GM19025 (cell line): ENCODE results near the gene CASP12.
"Not testable (repeated sequence)": the region's sequence is repeated elsewhere in the genome, so short reads cannot be mapped to it uniquely, and the experiment has no call there.

ENCODE experiments used
- ATAC-seq: cut with Tn5 transposase; IDR thresholded peaks from one replicate; pipeline ENCODE4 v1.9.1; 2021; ENCODE audit warnings: mild to moderate bottlenecking, low read depth, moderate library complexity; ENCODE audit not compliant: unreplicated experiment

Gene CASP12

DNA sequence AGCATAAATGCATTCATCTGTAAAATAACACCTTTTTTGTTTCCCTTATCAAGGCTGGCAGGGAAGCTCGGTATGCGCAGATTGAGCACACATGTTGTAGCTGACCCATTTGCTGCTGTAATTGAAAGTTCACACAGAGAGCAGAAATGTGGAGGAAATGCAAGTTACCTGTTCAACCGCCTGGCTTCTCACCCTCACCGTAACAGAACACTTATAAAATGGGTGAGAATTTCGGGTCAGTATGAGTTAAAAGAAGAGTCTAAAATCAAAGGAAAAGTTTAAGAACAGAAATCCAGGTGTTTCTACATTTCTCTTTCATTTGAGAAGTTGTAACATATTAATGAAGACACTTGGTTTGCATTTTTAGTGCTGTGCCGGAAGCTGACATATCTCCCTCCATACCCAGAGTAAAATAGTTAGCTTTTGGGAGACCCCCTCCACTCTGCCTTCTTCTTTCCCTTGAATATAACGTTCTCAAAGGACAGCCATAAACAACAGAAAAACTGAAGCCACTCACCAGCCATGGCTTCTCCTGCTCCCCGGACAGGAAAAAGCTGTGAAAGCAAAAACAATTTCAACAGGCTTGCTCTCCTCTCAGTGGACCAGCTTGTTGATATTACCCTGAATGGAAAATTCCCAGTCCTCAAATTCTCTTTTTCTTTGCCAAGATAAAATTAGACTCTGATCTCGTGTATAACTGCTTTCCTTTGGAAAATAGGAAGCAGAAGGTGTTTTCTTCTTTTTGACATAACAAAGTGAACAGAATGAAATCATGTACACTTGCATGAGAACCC lies at the start of gene CASP12:
CASP12 (minus strand) TSS at position 570 of the 794 bp plus-strand sequence.
- ATAC-seq = peak; percentile 85

DNA sequence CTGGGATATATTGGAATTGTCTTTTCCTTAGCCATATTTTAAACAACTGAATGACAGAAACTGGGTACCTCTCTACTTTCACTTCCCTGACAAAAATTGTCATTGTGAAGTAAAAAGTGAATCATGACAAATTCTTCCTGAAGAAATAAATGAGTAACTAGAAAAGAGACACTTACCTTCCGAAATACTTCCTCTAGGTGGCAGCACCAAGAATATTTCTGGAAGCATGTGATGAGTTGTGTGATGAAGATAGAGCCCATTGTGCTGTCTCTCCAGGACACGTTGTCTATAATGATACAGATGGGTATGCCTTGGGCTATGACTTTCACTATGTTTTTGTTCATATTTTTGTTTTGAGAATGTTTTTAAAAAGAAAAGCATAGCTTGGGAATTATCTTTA lies 48.6 kb upstream of the CASP12 start:
- ATAC-seq = peak; percentile 85

DNA sequence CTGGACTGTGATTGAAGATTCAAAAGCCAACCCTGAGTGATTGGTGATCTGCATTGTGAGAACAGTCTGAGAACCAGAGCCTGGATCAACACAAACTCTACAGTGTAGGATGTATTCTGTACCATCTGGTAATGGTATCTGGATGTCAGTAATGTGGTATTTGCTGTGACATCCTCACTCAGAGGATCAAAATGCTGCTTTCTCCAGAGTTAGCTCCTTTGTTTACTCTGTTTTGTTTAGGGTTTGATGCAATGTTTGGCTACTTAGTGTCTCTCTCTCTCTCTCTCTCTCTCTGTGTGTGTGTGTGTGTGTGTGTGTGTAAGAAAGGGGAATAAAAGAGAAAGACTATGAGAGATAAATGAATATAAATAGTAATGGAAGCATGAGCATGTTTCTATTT lies 45.8 kb upstream of the CASP12 start:
- ATAC-seq = no peak

DNA sequence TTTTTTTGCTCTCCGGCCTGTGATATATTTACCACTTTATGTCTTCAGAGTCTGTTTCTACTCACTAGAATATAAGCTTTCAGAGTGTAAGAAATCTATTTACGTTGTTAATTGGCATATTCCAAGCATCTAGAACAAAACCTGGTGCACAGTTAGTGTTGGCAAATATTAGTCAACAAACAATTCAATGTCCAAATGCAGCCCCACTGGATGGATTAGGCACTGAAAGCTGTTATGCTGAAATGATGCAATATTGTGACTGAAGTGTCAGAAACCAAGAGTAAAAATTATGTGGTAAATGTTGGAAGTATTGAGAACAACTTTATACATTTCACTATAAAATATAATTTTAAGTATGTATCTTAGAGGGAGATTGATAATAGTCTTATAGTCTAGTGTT lies 45.3 kb upstream of the CASP12 start:
- ATAC-seq = no peak

DNA sequence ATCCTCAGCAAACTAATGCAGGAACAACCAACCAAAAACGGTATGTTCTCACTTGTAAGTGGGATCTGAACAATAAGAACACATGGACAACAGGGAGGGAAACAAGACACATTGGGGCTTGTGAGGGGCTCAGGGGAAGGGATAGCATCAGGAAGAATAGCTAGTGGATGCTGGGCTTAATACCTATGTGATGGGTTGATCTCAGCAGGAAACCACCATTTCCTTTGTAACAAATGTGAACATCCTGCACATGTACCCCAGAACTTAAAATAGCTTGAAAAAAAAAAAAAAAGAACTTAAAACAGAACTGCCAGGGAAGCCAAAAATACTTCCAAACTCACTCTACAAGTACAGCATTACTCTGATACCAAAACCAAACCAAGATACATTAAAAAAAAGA lies 36.3 kb upstream of the CASP12 start:
- no peak for ATAC-seq

DNA sequence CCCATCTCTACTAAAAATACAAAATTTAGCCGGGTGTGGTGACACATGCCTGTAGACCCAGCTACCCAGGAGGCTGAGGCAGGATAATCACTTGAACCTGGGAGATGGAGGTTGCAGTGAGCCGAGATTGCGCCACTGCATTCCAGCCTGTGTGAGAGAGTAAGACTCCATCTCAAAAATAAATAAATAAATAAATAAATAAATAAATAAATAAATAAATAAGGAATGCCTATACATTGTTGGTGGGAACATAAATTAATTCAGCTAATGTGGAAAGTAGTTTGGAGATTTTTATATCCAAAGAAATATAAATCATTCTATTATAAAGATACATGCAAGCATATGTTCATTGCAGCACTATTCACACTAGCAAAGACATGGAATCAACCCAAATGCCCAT lies 35.8 kb upstream of the CASP12 start:
- ATAC-seq = not testable (repeated sequence)

DNA sequence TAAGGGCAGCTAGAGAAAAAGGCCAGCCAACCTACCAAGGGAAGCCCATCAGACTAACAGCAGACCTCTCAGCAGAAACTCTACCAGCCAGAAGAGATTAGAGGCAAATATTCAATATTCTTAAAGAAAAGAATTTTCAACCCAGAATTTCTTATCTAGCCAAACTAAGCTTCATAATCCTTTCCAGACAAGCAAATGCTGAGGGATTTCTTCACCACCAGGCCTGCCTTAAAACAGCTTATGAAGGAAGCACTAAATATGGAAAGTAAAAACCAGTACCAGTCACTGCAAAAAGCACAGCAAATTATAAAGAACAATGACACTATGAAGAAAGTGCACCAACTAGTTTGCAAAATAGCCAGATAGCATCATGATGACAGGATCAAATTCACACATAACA lies 30.6 kb upstream of the CASP12 start:
- ATAC-seq = no peak

DNA sequence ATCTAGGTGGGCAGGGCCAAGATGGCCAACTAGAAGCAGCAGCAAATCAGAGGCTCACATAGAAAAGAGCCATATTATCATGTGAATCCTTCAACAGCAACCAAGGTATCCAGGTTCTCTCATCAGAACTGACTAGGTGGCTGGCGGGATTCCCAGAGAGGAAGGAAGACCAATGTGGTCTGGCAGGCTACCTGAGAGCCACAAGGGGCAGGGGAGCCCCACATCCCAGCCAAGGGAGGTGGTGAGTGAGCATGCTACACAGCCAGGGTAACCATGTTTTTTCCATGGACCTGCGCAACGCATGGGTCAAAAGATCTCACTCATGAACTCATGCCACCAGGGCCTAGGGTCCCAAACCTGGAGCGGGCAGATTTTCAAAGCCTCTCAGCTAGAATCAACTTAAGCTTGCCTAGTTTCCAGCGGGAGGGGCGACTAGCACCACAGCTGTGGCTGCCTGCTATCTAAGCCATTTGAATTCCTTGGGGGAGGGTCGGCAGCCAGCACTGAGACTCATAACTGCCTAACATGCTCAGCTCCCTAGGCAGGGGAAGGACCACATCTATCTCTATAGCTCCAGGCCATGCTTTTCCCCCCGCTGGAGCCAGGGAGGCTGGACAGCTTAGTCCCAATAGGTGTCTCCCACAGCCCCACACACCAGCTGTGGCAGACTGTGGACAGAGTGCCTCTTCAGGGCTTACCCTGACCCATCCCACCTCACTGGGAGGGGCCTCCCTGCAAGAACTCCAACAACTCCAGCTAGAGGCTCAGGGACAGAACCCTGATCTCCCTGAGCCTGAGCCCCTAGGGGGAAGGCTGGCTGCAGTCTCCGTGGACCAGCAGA lies 28.7 kb upstream of the CASP12 start:
- ATAC-seq = no peak

DNA sequence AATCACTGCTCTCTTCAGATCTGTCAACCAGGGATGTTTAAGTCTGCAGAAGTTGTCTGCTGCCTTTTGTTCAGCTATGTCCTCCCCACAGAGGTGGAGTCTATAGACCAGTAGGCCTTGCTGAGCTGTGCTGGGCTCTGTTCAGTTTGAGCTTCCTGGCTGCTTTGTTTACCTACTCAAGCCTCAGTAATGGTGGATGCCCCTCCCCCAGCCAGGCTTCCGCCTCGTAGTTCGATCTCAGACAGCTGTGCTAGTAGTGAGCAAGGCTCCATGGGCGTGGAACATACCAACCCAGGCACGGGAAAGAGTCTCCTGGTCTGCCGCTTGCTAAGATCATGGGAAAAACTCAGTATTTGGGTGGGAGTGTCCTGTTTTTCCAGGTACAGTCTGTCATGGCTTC lies 27.6 kb upstream of the CASP12 start:
- no peak for ATAC-seq

DNA sequence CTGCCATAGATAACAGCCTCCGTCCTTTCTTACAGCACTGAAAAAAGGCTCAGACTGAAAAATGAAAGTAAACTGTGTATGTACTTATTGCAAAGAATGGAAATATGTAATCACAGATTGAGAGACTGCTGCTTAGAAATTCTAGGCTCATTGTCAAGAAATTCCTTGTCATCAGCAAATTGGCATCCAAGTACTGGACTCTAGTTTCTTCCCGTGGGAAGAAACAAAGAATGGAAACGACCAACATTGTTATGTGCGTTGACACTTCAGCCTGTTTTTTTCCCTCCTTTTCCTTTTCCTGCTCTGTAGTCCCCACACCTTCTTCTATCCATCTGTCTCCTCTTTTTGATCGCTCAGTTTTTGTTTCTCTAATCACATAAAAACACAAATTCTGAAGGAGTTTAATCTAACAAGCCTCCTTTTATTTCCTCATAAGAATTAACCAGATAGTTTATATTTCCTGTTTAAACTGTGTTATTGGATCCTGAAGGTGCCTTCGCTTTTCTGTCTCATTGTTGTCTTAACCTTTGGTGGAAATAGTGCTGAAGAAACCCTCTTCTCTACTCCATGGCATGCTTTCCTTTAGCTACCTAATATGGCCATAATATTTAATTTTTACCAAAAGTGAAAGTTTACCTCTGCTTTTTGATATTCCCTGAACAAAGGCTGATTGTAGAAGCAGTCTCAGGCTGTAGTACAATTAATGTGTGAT lies 20.0 kb upstream of the CASP12 start:
- peak; percentile 69 for ATAC-seq

DNA sequence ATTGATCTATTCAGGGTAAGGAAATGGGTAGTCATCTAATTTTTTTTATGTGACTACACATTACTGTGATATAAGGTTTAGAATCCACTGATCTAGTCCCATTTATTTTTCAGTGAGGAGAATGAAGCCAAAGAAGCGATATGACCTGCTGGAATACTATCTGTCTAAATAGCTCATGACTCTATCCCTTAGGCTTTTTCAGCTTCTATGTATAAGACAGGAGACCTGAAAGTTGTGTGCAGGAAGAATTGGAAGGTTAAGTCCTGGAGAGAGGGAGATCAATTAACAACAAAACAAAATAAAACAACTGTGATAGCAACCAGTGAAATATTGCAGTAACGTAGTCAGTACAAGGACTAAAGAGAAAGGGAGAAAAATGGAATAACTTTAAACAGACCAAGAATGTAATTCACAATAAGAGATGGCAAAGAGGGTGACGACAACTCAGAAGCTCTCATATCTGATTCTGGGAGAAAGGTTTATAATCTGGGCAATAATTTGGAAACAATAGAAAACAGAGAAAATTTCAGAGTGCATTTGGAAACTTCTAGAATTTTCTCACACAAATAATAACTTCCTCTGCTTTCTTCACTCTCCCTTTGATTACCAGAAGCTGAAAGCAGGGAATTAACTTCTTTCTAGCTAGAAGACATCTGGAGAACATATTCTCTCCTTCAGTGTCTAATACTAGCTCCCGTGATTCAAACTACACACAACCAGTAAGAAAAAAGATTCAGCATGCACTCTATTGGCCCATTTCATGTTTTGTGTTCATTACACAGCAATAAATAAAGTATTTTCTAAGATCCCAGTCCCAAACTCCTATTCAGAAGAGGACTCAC lies 19.2 kb upstream of the CASP12 start:
- ATAC-seq = peak; percentile 39

DNA sequence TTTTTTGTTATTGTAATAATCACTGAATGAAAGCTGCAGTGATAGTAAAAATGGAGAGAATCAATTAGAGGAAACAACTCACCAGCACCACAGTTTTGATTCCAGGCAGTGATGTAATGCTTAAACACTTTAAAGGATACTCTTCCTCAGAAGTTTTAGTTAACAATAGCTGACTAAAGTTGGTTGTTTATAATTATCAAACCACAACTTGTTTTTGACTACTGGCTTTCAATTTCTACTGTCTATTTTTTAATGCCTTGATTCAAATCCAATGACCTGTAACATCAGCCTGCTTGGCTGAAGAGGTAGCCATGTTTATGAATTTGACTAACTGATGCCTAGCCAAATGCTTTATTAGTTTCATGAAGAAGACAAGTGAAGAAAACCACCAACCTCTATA lies 18.2 kb upstream of the CASP12 start:
- ATAC-seq = no peak

DNA sequence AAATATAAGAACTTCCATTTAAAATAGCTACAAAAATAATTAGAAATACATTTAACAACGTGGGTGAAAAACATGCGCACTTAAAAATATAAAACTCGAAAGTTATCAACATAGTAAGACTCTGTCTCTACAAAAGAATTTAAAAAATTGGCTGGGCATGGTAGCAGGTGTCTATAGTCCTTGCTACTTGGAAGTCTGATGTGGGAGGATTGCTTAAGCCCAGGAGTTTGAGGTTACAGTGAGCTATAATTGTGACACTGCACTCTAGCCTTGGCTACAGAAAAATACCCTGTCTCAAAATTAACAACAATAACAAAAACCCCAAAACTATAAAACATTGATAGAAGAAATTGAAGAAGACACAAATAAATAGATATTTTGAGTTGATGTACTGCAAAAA lies 13.8 kb upstream of the CASP12 start:
- no peak for ATAC-seq

DNA sequence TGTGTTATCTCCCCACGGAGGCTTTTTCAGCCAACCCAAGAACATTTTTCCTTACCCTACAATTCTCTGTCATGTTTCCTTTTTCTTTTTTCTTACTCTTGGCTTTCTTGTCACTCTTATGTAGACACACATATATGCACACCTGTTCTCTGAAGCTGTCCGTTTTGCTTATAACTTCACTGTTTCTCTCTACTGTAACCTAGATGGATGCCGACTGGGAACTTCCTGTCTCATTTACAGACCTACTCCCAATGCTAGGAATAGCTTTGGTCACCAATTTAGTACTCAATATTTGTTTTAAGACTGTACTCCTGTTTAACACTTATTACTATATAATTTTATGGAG lies 9.9 kb upstream of the CASP12 start:
- no peak for ATAC-seq

DNA sequence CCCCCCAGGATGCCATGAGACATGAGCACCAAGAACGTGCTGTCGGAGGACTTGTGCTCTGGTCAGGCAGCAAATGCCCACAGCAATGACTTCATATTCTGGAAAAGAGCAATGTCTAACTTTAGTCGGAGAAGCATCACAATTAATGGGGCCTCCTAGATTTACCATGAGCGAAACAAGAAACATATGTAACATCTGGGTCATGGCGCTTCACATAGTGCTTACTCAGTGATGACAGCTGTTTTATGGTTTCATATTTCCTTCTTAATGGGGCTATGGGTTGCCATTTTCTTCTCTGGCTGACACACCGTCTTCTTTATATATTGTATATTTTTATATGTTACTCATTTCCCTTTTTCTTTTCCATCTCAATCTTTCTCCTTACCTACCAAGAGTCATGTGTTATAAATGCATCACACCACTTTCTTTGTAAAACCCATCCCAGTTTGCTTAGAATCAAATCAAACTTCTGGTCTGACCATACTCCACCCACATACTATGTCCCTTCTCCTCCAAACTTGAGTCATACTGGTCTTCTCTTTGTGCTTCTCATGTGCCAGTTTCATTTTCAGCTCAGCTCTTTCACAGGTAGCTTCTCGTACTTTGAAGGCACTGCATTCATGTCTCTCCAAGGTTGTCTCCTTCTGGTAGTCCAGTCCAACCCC lies 9.4 kb upstream of the CASP12 start:
- ATAC-seq = peak; percentile 83

DNA sequence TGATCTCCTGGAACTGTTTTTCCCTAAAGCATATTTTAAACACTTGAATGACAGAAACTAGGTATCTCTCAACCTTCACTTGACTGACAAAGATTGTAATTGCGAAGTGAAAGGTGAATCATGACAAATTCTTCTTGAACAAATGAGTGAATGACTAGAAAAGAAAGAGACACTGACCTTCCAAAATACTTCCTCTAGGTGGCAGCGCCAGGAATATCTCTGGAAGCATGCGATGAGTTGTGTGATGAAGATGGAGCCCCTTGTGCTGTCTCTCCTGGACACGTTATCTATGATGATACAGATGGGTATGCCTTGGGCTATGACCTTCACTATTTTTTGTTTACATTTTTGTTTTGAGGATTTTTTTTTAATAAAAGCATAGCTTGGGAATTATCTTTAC lies 7.0 kb upstream of the CASP12 start:
- ATAC-seq = no peak

DNA sequence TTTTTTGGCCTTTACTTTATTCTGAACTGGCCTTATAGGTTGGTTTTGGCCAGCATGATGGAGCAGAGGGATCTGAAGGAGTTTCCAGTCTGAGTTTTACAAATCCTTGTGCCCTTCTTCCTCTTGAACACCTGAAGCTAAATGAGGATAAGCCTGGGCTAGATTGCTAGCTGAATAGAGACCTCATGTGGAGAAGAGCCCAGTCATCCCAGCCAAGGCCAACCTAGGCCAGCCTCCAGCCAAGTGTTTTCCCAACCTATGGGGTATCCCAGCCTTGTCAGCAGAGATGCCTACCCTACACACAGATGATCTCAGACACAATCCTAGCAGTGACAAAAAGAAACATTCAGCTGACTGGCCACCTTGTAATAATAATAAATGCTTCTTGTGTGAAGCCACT lies 966 bp upstream of the CASP12 start:
- ATAC-seq = no peak

DNA sequence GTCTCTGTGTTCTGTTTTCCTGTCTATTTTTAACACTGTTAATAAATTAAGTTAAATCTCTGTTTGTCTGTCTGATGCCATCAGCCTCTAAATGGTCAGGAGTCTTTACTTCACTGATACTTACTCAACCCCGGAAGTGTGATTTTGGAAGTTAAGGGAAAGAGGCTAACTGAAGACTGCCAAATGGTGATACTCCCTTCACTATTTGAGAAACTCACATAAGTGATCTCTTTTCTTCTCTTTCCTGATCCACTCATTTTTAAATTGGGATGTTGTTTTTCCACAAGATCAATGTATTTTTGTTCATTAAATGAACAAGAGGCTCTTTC lies 389 bp upstream of the CASP12 start:
- ATAC-seq = peak; percentile 16

DNA sequence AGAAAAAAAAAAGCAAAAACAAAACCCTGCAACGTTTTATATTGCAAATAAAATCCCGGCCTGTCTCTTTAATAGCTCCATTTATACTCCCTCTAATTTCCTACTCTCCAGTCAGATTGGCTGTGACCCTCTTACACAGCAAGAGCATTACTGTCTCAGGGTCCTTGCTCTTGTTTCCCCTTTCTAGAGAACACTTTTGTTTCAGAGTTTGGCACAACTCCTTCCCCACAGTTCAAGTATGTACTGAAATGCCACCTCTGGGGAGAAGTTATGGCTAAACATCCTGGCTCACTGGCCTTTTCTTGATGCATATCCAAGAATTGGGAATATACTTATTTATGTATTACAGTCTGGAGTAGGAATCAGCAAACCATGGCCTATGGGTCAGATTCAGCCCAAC lies 2.6 kb downstream of the CASP12 start:
- no peak for ATAC-seq

DNA sequence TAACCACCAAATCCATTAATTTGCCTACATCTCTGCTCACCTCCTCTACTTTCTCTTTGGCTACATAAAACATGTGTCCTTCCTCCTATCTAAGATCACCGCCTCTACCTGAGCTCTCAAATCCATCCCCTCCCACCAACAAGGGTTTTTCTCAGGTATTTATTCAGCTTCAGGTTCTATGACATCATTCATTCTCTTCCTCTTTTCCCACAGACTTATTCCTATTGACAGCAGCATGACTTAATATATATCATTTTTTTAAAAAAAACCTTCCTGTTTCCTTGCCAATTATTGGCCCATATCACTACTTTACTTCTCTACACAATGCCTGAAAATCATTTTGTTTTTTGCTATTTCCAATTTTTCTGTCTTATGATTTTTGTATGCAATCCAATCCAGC lies 4.4 kb downstream of the CASP12 start:
- no peak for ATAC-seq
